NCI-H187 treated with DMSO at 0.1 percent for 48 hours (cell line): ENCODE results near the gene ZNF367.
"Not testable (repeated sequence)": the region's sequence is repeated elsewhere in the genome, so short reads cannot be mapped to it uniquely, and the experiment has no call there.

ENCODE experiments used
- DNase-seq: peaks from one replicate; lab custom pipeline; 2025; lab: John Stamatoyannopoulos, UW

The ZNF367 gene

DNA sequence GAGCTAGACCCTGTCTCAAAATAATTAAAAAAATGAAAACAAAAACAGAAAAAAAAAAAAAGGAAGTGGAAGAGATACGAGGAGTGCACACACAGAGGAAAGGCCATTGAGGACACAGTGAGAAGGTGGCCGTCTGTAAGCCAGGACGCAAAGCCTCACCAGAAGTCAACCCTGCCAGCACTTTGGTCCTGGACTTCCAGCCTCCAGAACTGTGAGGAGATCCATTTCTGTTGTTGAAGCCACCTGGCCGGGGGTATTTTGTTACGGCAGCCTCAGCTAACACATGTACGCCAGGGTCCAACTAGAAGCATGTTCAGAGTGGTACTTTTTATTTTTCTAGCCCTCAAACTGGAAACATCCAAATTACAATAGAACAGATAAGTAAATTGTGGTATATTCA, 56.5 kb downstream of the ZNF367 start:
- no peak for DNase-seq

DNA sequence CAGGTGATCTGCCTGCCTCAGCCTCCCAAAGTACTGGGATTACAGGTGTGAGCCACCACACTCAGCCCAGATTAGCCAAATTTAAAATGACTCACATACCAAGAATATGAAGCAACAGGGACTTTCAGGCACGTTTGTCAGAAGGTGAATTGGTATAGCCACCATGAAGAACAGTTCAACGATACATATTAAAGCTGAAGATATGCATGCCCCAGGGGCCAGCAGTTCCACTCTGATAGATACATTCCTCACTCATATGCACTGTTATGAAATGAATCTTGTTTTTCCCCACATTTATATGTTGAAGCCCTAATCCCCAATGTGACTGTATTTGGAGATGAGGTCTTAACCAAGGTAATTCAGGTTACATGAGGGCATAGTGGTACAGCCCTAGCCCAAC, 57.2 kb downstream of the ZNF367 start:
- DNase-seq = no peak

DNA sequence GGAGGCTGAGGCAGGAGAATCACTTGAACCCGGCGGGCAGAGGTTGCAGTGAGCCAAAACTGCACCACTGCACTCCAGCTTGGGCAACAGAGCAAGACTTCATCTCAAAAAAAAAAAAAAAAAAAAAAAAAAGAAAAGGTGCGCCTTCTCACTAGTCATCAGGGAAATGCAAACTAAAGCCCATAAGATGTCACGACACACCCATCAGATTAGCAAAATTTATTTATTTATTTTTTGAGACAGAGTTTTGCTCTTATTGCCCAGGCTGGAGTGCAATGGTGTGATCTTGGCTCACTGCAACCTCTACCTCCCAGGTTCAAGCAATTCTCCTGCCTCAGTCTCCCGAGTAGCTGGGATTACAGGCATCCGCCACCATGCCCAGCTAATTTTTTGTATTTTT, 57.6 kb downstream of the ZNF367 start:
- not testable (repeated sequence) for DNase-seq

- no peak for DNase-seq
These were observed 67.3 kb downstream of the ZNF367 start for GRCh38 chr9:96350866-96351265.

GRCh38 chr9:96348261-96348660, 69.9 kb downstream of the ZNF367 start:
- no peak for DNase-seq

GRCh38 chr9:96345551-96345950, 72.6 kb downstream of the ZNF367 start:
- DNase-seq = no peak

GRCh38 chr9:96344458-96345180, 73.6 kb downstream of the ZNF367 start:
- DNase-seq = no peak

DNA sequence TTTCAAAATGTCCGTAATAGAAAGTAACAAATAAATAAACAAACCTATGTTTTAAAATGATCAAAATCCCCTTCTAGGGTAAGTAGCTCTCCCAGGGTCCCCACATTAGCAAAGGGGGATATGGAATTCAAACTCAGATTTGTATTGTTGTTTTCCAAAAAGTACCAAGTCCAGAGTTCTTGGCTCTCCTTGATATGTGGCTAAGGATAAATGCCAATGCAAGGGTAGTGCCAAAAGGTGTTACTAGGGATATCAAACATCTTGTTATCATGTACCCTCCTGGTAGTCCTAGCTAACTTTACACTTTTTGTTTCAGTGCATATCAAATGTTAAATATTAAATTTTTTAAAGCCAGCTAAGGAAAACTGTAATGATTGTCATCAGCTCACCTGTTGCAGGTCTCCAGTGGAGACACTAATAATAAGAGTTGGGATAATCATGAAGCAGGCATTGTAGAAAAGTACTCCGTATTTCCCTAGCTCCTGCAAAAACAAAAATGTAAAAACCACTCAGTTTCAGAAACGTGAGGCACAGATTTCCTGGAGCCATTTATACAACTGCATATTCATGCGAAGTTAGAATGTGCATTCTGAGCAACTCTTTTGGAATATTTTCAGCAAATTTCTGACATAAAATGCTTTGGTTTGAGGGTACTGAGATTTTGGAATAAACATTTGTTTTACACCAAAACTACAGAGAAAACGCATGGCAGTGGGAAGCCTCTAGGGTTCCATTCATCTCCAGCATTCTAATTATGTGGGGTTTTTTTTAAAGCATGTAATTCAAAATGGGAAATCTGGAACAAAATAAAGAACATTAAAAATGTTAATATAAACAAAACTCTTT, 74.4 kb downstream of the ZNF367 start:
- no peak for DNase-seq

GRCh38 chr9:96342571-96343245, 75.5 kb downstream of the ZNF367 start:
- DNase-seq = no peak

- no peak for DNase-seq
These were observed 77.5 kb downstream of the ZNF367 start for GRCh38 chr9:96340707-96341106.

GRCh38 chr9:96338299-96338698, 79.9 kb downstream of the ZNF367 start:
- no peak for DNase-seq
